SIG-M5 treated with dmso at 0.1 percent for 504 hours (cell line): ENCODE measurements around the gene C7orf33.
"Not testable (repeated sequence)": the region's sequence is repeated elsewhere in the genome, so short reads cannot be mapped to it uniquely, and the experiment has no call there.

ENCODE experiments used
- DNase-seq: peaks from one replicate; lab custom pipeline; 2025; ENCODE audit not compliant: unreplicated experiment; lab: John Stamatoyannopoulos, UW

C7orf33 gene

DNA sequence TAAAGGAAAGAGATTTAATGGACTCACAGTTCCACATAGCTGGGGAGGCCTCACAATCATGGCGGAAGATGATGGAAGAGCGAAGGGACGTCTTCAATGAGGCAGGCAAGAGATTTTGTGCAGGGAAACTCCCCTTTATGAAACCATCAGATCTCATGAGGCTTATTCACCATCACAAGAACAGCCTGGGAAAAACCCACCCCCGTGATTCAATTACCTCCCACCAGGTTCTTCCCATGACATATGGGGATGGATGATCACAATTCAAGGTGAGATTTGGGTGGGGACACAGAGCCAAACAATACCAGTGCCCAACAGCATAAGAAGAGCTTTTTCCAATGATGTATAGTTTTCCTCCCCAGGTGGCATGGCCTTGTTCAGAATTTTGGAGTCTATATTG, 11.2 kb upstream of the C7orf33 start:
- no peak for DNase-seq

- no peak for DNase-seq
Observed at GRCh38 chr7:148580446-148580845, 10.1 kb upstream of the C7orf33 start.

GRCh38 chr7:148581624-148582023, 8.9 kb upstream of the C7orf33 start:
- peak; percentile 92 for DNase-seq

GRCh38 chr7:148584154-148584827, 6.3 kb upstream of the C7orf33 start:
- peak; percentile 77 for DNase-seq

- no peak for DNase-seq
Observed at GRCh38 chr7:148585399-148585798, 5.2 kb upstream of the C7orf33 start.

- no peak for DNase-seq
Observed at GRCh38 chr7:148587076-148587475, 3.5 kb upstream of the C7orf33 start.

GRCh38 chr7:148588168-148588567, 2.4 kb upstream of the C7orf33 start:
- DNase-seq: no peak

- DNase-seq: no peak
Observed at GRCh38 chr7:148588670-148589131, 1.9 kb upstream of the C7orf33 start.

DNA sequence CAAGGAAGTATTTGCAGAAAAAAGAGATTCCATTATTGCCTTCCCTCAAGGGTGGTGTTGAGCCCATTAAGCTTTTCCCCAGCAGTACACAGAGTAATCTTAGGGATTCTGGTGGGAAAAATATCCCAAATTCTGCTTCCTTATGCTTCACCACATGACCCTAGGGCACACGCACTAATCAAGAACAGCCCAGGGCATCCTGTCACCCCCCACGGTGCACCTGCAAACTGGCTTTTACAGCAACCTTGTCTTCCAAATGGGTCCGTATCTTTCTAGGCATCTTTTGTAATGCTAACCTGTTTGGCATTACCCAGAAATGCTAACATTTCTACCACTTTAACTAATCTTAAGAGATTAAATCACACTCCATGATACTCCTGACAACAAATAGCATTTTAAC, 926 bp upstream of the C7orf33 start:
- no peak for DNase-seq

DNA sequence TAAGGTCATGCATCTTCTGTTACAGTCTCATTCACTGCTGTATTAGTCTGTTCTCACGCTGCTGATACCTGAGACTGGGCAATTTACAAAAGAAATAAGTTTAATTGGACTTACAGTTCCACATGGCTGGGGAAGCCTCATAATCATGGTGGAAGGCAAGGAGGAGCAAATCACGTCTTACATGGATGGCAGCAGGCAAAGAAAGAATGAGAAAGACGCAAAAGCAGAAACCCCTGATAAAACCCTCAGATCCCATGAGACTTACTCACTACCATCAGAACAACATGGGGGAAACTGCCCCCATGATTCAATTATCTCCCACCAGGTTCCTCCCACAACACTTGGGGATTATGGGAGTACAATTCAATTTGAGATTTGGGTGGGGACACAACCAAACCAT, 5.8 kb downstream of the C7orf33 start:
- DNase-seq: not testable (repeated sequence)

- no peak for DNase-seq
Observed at GRCh38 chr7:148598351-148598750, 7.8 kb downstream of the C7orf33 start.

DNA sequence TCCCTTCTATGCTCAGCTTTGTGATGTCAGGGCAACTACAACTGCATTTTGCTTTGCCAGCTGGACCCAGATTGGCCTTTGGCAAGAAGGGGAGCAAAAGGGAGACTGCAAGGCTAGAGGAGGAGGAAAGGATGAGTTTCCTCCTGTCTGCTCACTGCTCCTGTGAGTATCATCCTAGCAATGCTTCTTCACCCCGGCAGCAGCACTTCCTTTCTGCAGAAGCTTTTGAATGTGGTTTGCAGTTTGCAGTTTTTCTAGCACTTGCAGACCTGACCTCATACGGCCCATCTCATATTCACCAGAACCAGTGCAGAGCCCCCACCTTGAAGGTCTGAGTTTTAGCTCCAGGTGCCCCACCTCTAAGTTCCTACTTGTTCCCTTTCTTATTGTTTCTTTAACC, 14.8 kb downstream of the C7orf33 start:
- DNase-seq: no peak

GRCh38 chr7:148607151-148607661, 16.6 kb downstream of the C7orf33 start:
- DNase-seq: no peak

DNA sequence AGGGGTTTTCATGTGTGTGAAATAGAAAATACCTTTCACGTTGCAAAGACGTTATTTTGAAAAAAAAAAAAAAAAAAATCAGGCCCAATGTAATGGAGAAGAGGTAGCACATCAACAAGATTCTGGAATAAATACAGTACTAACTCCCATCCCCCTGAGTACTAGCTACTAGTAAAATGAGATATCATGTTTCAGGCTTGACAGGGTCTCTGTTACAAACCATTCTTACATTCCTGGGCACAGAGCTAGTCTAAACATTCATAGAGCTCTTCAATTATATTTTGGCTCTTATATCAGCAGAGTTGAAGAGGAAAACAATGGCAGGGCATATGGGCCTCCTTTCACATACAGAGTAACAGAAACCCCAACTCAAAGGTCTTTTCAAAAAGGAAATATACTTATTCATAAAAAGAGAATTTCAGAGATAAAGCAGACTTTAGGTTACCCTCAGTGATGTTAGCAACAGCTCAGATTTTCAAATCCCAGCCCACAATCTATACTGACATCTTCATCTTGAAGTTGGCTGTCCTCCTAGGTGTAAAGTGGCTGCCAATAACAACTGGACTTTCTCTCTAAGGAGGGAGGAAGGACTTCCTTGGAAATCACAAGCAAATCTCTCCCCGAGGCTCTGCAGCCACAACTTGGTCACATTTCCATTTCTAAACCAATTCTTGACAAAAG, 18.6 kb downstream of the C7orf33 start:
- no peak for DNase-seq

- no peak for DNase-seq
Observed at GRCh38 chr7:148611692-148612091, 21.1 kb downstream of the C7orf33 start.

- peak; percentile 71 for DNase-seq
Observed at GRCh38 chr7:148615085-148615730, 24.6 kb downstream of the C7orf33 start.

GRCh38 chr7:148620749-148621359, 30.3 kb downstream of the C7orf33 start:
- DNase-seq: peak; percentile 11

DNA sequence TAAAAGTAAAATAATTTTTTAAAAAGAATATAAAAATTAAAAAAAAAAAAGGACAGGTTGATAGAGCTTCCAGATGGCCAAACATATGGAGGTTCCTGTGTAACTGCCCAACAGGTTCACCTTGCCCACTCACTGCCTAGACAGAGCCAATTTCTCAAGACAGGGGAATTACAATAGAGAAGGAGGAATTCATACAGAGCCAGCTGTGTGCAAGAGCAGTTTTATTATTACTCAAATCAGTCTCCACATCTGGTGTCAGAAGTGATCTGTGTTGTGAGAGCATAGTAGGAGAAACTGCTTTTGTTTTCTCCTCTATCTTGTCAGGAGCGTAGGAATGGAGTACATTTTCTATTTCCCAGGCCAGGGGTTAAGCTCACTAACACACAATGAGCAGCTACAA, 31.0 kb downstream of the C7orf33 start:
- DNase-seq: no peak

DNA sequence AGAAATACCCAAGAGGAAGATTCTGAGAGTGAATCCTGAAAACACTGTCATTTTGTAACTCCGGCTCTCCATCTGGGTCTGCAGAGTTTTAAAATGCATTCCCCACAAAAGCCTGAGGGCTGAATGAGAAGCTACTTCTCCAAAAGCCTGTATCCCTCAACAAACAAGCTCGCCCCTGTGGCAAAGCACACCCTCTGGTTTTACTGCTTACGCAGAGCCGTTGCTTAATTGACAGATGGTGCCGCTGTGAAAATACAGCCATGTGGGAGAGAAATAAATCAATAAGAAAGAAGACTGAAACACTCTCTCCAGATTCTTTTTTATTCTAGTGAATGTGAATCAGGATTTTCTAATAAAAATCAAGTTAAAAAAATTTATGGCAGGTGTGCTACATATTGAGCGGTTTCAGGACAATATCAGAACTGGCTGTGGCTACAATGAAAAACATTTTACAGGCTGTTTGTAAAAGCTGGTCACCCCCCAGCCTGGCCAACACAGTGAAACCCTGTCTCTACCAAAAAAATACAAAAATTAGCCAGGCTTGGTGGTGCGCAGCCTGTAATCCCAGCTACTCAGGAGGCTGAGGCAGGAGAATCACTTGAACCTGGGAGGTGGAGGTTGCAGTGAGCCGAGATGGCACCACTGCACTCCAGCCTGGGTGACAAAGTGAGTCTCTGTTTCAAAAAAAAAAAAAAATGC, 32.5 kb downstream of the C7orf33 start:
- DNase-seq: peak; percentile 90

- peak; percentile 57 for DNase-seq
Observed at GRCh38 chr7:148623586-148624282, 33.2 kb downstream of the C7orf33 start.
